ENCODE data around the gene FBXO15.

FBXO15 gene

GRCh38 chr18:74040459-74041332 is 106.9 kb downstream of the FBXO15 start:
- peak; percentile 69 for DNase-seq

GRCh38 chr18:74040008-74040407 is 107.6 kb downstream of the FBXO15 start:
- no peak for DNase-seq

- no peak for DNase-seq
These were observed 118.5 kb downstream of the FBXO15 start for GRCh38 chr18:74029161-74029560.

Data from OCI-M1 (cell line).